Activated naive CD8-positive, alpha-beta T cell treated with anti-CD3 and anti-CD28 coated beads, Interleukin-2, amount 10 ng/mL, durations not matched to agents 7 days and 5 days (primary cell): ENCODE results near the gene NUDT12. TPM values are rescaled to one million over a fixed set of nuclear protein-coding genes. Genes with fewer than 3 reads are reported as not detected.

ENCODE experiments used
- ATAC-seq: fragments of 150-1000 bp; cut with Tn5 transposase; one replicate; pipeline ENCODE4 v1.10.0; 2021; ENCODE audit warnings: low read depth, moderate library complexity
- POLR2A ChIA-PET: fragments of 350-600 bp; sonication (Branson Sonifier 250); formaldehyde crosslinking; loops from one replicate; lab custom pipeline; 2021; ENCODE audit warnings: antibody characterized with exemption; lab: Charles Lee
- DNase-seq: peaks from one replicate; pipeline ENCODE4 v3.0.0; 2021
- H3K27ac Mint-ChIP-seq: one replicate; pipeline ENCODE4 v1.8.0; 2022; ENCODE audit warnings: mild to moderate bottlenecking, mixed read lengths
- H3K27me3 Mint-ChIP-seq: one replicate; pipeline ENCODE4 v1.8.0; 2022; ENCODE audit warnings: mild to moderate bottlenecking, moderate library complexity, mixed read lengths
- H3K36me3 Mint-ChIP-seq: one replicate; pipeline ENCODE4 v1.8.0; 2021; ENCODE audit warnings: mild to moderate bottlenecking, mixed read lengths
- H3K4me1 Mint-ChIP-seq: one replicate; pipeline ENCODE4 v1.8.0; 2021; ENCODE audit warnings: mixed read lengths
- H3K4me3 Mint-ChIP-seq: one replicate; pipeline ENCODE4 v1.8.0; 2022; ENCODE audit warnings: mild to moderate bottlenecking, moderate library complexity, mixed read lengths
- H3K9me3 Mint-ChIP-seq: one replicate; pipeline ENCODE4 v1.8.0; 2021; ENCODE audit warnings: mixed read lengths
- total RNA-seq, 2 experiments: library from RNA; stranded (reverse); gene quantifications; one replicate each; pipeline ENCODE4 v1.2.3, GENCODE V29; 2021

NUDT12 gene
- under 1 TPM; 0.78 to 0.94 TPM for total RNA-seq

DNA sequence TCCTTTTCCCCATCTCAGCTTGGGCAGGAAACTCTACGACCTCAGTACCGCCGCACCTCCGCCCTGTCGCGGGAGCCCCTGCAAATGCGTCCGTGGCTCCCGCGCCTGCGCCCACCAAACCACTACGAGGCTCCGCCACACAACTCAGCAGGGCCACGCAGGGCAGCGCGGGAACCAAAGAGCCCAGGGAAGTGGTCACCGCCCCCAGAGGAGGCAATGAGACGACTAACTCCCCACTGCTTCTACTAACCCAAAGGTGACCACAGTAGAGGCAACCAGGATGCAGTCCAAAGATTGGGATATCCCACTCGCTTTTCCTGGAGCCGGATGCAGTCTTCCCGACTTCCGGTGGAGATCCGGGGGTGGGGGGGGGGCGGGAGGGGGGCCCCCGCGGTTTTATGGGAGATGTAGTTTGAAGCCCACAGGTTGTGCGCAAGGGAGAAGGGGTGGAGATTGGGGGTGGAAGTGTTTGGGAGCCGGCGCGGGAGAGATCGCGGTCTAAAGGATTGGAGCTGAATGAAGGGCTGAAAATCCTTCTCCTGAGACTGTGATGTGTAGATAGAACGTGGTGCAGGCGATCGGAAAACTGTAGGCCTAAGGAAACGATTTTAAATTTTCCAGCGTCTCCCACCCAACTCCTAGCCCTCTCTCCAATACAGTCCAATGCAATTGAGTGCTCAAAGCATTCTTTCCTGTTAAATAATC, at the start of gene NUDT12:
TSS of gene NUDT12 (minus strand) at position 337 of the 705 bp plus-strand sequence. CDS start 2,541 bp downstream, outside the sequence.
- POLR2A ChIA-PET, result no interaction called here
- H3K27ac Mint-ChIP-seq, result peak within 1 kb of the TSS; percentile 63
- H3K4me1 Mint-ChIP-seq, result peaks cover 12% of the 10 kb centered on the region
- no peaks in the 10 kb centered on the region for H3K27me3 Mint-ChIP-seq
- DNase-seq (peak; percentile 68), ATAC-seq (peak; percentile 92)
- H3K36me3 Mint-ChIP-seq, result no peaks in the 10 kb centered on the region
- H3K9me3 Mint-ChIP-seq, result no peaks in the 10 kb centered on the region
- peak within 1 kb of the TSS; percentile 85 for H3K4me3 Mint-ChIP-seq

DNA sequence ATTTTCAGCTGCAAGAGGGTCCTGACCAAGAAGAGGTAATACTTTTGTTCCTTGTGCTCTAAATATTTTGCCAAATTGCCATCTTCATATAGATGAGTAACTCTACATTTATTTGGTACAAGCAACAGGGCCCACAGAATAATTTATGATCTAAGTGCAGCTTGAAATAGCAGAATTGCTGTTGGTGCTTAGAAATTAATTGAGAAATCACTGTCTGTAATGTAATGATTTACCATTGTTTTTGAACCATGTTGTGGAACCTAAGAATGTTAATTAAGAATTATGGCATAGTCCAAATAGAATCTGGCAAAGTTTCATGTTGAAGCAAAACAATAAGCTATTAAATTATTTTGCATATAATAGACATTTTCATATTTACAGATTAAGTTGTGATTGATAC, 44.8 kb upstream of the NUDT12 start:
- H3K36me3 Mint-ChIP-seq, result no peaks in the 10 kb centered on the region
- H3K9me3 Mint-ChIP-seq, result no peaks in the 10 kb centered on the region
- no peak for DNase-seq
- H3K27me3 Mint-ChIP-seq, result no peaks in the 10 kb centered on the region
- H3K4me3 Mint-ChIP-seq, result no peak overlapping the region
- POLR2A ChIA-PET, result no interaction called here
- ATAC-seq, result no peak
- no peak overlapping the region for H3K27ac Mint-ChIP-seq
- H3K4me1 Mint-ChIP-seq, result no peaks in the 10 kb centered on the region

DNA sequence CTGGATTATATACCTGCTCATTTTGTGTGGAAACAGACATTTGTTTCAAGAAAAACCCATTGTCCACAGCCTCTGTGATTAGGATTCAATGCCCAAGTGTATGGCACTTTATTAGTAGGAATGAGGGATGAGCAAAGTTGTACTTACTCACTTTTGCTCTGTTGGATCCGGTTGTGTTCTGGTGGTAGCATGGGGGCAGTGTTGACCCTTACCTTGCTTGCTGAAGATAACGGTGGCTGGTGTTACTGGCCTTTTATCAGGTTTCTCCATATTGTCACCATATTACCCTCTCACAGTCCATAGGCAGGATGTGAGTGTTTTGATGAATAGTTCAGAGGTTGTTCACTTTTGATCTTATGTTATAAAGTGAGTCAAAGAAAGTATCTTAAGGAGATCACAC, 42.7 kb upstream of the NUDT12 start:
- ATAC-seq (no peak), DNase-seq (no peak)
- Mint-ChIP-seq H3K9me3 (no peaks in the 10 kb centered on the region), H3K4me1 (no peaks in the 10 kb centered on the region), H3K36me3 (no peaks in the 10 kb centered on the region), H3K27me3 (no peaks in the 10 kb centered on the region), H3K4me3 (no peak overlapping the region), H3K27ac (no peak overlapping the region)
- POLR2A ChIA-PET, result no interaction called here

DNA sequence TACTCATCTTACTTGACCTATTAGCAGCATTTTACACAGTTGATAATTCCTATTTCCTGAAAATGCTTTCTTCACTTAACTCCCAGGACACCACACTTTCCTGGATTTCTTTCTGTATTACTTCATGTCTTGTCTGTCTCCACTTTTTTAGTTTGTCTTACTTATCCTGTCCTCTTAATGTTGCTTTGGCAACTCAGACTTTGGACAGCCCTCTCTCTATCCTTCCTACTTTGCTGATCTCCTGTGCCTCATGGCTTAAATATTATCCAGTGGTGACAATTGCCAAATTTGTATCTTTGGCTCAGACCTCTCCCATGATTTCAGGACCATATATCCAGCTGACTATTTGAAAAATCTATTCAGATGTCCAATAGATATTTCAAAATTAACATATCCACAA, 39.8 kb upstream of the NUDT12 start:
- Mint-ChIP-seq H3K4me1 (no peaks in the 10 kb centered on the region), H3K27me3 (no peaks in the 10 kb centered on the region), H3K36me3 (no peaks in the 10 kb centered on the region), H3K27ac (no peak overlapping the region), H3K4me3 (no peak overlapping the region), H3K9me3 (no peaks in the 10 kb centered on the region)
- ATAC-seq, result no peak
- DNase-seq, result no peak
- POLR2A ChIA-PET, result no interaction called here

DNA sequence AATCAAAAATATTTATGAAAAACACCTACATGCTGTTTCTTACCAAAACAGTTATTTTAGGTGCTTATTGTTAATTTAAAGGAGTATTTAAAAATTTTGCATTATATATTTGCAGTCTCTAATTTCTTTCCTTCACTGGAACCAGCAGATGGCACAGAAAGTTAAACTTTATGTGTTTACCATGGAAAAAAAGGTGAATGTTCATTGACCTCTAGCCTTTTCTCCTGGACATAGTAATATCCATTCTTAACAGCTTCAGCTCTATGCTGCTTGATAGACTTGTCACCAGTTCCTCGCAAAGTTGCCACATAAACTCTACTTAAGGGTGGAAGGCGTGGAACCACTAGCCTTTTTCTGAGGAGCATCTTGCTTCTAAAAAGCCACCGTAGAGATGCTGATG, 38.7 kb upstream of the NUDT12 start:
- DNase-seq (no peak), ATAC-seq (no peak)
- Mint-ChIP-seq H3K9me3 (no peaks in the 10 kb centered on the region), H3K27ac (no peak overlapping the region), H3K4me1 (no peaks in the 10 kb centered on the region), H3K36me3 (no peaks in the 10 kb centered on the region), H3K4me3 (no peak overlapping the region), H3K27me3 (no peaks in the 10 kb centered on the region)
- POLR2A ChIA-PET, result no interaction called here

DNA sequence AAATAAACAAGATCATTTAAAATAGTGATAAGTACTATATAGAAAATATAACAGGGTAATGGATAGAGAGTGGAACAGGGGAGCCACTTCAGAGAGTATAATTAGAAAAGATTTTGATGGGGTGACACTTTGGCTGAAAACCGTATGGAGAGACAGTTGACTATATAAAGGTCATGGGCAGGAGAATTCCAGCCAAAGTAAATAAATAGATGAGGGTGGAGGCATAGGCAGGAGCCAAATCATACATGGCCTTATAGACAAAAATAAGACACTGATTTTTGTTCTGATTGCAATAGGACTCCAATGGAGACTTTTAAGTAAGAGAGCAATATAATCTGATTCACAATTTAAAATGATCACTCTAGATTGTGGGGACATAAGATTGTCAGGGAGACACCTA, 37.5 kb upstream of the NUDT12 start:
- Mint-ChIP-seq H3K4me3 (no peak overlapping the region), H3K4me1 (no peaks in the 10 kb centered on the region), H3K36me3 (no peaks in the 10 kb centered on the region), H3K27me3 (no peaks in the 10 kb centered on the region), H3K9me3 (no peaks in the 10 kb centered on the region), H3K27ac (no peak overlapping the region)
- ATAC-seq (no peak), DNase-seq (no peak)
- POLR2A ChIA-PET, result no interaction called here

DNA sequence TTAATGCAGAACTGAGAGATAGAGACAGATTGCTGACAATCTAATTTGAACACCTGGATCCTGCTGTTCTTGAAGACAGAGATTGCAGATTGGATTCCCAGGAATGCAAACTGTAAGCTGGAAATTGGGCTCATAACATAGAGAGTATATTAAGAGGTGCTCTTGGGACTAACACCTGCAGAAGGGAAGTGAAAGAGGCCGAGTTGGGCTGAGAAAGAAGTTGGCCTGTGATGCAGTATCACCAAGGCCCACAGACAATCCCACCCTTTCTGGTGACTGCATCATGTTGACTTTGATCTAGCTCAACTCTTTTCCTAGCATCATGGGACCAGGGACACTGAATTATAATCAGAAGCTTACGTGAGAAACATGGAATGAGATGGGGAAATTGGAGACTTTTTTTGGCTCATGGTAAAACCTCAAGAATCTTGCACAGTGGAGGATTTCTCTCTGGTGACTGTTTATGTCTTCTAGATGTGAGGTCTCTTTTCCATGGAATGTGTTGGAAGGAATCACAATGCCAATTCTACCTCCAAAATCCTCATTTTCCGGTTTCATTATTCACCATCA, 36.5 kb upstream of the NUDT12 start:
- no peak overlapping the region for H3K27ac Mint-ChIP-seq

DNA sequence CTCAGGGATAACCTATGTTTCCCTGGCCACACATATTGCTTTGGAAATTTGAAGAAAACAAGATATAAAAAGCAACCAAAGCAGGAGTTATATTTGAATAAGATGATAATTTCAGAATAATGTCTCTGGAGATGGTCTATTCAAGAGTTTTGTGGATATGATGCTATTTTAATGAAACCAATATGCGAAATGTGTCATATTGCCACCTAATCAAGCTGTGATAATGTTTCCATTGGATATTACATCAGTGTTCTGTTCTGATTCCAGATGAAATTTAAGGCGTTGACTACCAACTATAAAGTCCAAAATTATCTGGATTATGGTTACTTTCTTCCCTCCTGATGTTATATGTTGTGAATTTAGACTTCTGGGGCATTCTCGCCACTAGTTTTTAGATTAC, 27.6 kb upstream of the NUDT12 start:
- H3K4me1 Mint-ChIP-seq, result no peaks in the 10 kb centered on the region
- no peaks in the 10 kb centered on the region for H3K36me3 Mint-ChIP-seq
- H3K27ac Mint-ChIP-seq, result no peak overlapping the region
- POLR2A ChIA-PET, result no interaction called here
- ATAC-seq (no peak), DNase-seq (no peak)
- H3K9me3 Mint-ChIP-seq, result no peaks in the 10 kb centered on the region
- peaks cover 6% of the 10 kb centered on the region for H3K27me3 Mint-ChIP-seq
- no peak overlapping the region for H3K4me3 Mint-ChIP-seq

More for the DNA sequence above, 36.5 kb upstream of the NUDT12 start:
- DNase-seq (no peak), ATAC-seq (no peak)
- Mint-ChIP-seq H3K4me1 (no peaks in the 10 kb centered on the region), H3K4me3 (no peak overlapping the region), H3K9me3 (no peaks in the 10 kb centered on the region), H3K27me3 (no peaks in the 10 kb centered on the region), H3K36me3 (no peaks in the 10 kb centered on the region)
- POLR2A ChIA-PET, result no interaction called here

DNA sequence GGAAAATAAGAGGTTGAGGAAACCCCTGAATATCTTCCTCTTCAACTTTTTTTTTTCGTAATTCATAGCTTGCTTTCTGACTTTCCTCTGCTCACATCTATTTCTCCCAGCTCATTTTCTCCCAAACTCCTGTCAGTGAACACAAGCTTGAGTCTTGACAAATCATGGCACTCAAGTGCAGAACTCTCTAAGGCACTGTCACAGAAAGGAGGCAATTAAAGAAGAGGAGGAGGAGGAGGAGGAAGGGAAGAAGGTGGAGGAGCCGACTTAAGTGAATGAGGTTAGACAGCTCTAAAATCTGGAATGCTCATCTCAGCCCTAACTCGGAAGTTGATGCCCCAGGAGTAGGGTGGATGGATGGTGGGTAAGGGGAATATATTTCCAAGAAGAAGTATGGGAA, 27.2 kb upstream of the NUDT12 start:
- Mint-ChIP-seq H3K36me3 (no peaks in the 10 kb centered on the region), H3K9me3 (no peaks in the 10 kb centered on the region), H3K27ac (no peak overlapping the region), H3K27me3 (peaks cover 6% of the 10 kb centered on the region), H3K4me1 (no peaks in the 10 kb centered on the region), H3K4me3 (no peak overlapping the region)
- no peak for DNase-seq
- POLR2A ChIA-PET, result no interaction called here
- ATAC-seq, result no peak

DNA sequence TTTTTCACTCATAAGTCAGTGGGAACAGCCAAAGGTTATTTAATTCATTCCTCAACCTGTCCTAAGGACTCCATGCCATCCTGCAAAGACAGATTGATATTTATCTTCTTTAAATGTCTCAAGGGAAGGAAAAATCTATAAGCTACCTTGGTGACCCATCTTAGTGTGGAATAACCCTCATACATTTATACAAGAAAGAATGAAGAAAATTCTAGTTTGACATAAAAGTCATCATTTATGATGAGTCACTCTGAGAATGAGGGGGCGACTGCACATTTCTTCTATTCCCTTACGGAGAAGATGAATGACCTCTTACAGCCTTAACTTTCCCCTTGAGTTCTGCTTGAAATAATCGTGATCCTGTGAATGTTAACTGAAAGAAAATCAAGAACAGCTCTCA, 26.8 kb upstream of the NUDT12 start:
- Mint-ChIP-seq H3K27me3 (peaks cover 6% of the 10 kb centered on the region), H3K4me3 (no peak overlapping the region), H3K9me3 (no peaks in the 10 kb centered on the region), H3K4me1 (no peaks in the 10 kb centered on the region), H3K27ac (no peak overlapping the region), H3K36me3 (no peaks in the 10 kb centered on the region)
- POLR2A ChIA-PET, result no interaction called here
- ATAC-seq (no peak), DNase-seq (no peak)

DNA sequence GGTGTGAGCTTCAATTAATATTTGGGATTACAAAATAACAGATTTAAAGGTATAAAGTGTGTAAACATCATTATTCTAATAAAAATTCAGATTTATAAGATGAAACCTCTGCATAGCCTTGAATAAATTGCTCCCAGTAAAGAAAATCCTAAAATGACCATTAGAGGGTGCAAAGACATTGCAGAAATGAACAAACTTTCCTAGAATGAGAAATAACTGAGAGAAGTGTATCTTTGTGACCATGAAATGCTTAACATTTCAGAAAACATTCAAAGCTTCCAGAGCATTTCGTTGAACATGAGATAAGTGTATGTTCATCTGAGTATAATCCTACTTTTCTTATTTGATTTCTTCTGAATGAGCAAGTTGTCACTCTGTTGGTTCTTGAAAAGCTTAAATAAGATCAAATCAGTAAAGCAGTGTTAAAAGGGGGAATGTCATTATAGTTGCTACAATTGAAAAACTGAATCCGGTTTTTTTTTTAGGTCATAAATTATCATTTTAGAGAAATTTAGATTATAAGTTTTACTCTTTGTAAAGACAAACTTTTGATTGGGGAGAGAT, 24.7 kb upstream of the NUDT12 start:
- POLR2A ChIA-PET, result no interaction called here
- DNase-seq, result no peak
- H3K36me3 Mint-ChIP-seq, result no peaks in the 10 kb centered on the region
- no peaks in the 10 kb centered on the region for H3K9me3 Mint-ChIP-seq
- peaks cover 6% of the 10 kb centered on the region for H3K27me3 Mint-ChIP-seq
- no peak overlapping the region for H3K4me3 Mint-ChIP-seq
- ATAC-seq, result no peak
- H3K27ac Mint-ChIP-seq, result no peak overlapping the region
- H3K4me1 Mint-ChIP-seq, result no peaks in the 10 kb centered on the region

DNA sequence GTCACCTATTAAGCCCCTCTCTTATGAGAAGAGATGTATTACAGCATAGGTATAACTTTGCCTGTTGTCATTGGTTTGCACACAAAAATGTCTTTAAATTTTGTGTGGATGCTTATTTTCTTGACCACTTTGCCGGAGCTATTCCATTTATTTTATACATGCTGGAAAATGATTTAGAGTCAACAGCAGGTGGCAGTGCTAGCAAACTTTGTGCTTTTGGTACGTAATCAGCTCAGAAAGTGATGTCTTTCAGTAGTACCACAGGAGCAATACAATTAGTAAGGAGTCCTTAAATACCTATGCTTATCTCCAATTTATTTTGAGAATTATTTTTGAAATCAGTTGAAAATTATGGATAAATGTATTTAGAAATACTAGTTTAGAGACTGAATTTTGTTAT, 19.8 kb upstream of the NUDT12 start:
- Mint-ChIP-seq H3K4me3 (no peak overlapping the region), H3K4me1 (no peaks in the 10 kb centered on the region), H3K27ac (no peak overlapping the region), H3K27me3 (peaks cover 2% of the 10 kb centered on the region), H3K36me3 (no peaks in the 10 kb centered on the region), H3K9me3 (no peaks in the 10 kb centered on the region)
- POLR2A ChIA-PET, result no interaction called here
- no peak for ATAC-seq
- DNase-seq, result no peak

DNA sequence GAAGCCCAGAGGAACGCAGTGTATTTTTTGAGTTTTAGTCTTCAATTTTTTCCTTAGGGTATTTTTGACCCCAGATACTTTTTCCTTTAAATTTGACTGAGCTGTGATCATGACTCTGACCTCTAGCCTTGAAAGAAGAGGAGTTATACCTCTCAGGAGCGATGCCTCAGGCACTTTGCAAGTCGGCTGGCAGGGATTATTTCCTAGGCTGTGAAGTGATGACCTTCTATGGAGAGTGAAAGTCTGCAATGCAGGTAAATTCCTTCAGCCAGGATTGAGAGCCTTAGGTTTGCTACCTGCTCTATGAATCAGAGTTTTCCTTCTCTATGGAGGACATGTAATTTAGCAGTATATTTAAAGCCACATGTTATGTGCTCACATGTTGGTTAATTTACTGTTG, 10.8 kb upstream of the NUDT12 start:
- Mint-ChIP-seq H3K27ac (no peak overlapping the region), H3K36me3 (no peaks in the 10 kb centered on the region), H3K4me3 (no peak overlapping the region), H3K4me1 (no peaks in the 10 kb centered on the region), H3K9me3 (no peaks in the 10 kb centered on the region), H3K27me3 (peaks cover 7% of the 10 kb centered on the region)
- no peak for DNase-seq
- no peak for ATAC-seq
- POLR2A ChIA-PET, result no interaction called here

DNA sequence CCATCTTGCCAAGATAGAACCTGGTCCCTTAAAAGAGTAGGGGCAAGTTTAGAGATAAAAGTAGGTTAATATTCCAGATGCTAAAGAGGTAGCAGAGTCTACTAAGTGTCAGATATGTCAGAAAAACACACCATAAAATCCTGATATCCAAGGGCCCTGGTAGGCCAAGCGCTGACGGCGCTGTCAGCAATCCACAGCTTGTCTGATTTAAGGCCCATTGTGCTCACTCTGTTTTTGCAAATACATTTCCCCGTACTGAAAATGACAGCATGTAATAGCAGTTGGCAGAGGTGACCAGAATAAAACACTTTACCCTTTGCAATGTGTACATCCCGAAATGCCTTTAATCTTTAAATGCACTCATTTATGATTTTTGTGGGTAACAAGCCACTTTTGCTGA, 9.9 kb upstream of the NUDT12 start:
- ATAC-seq, result no peak
- Mint-ChIP-seq H3K4me1 (no peaks in the 10 kb centered on the region), H3K27me3 (peaks cover 7% of the 10 kb centered on the region), H3K9me3 (no peaks in the 10 kb centered on the region), H3K4me3 (no peak overlapping the region), H3K27ac (no peak overlapping the region), H3K36me3 (no peaks in the 10 kb centered on the region)
- DNase-seq, result no peak
- POLR2A ChIA-PET, result no interaction called here
